ENCODE results near the gene RAD21L1. TPM values are rescaled to one million over a fixed set of nuclear protein-coding genes. Genes with fewer than 3 reads are reported as not detected.
A peak's percentile ranks its signal among the peaks of the same experiment; 100 is the strongest.

Gene RAD21L1
- polyA plus RNA-seq, 10 donors: 0.10 to 0.13 (median 0.11) TPM; not detected in 7

GRCh38 chr20:1269850-1270249 lies 44.0 kb downstream of the RAD21L1 start:
- no peak for DNase-seq

GRCh38 chr20:1272368-1273100 lies 46.7 kb downstream of the RAD21L1 start:
- no peak for DNase-seq

GRCh38 chr20:1273366-1273765 lies 47.5 kb downstream of the RAD21L1 start:
- DNase-seq: peak in 1 of 3 donors; percentile 13

- no peak for DNase-seq
Measured at GRCh38 chr20:1274485-1275311, 48.9 kb downstream of the RAD21L1 start.

GRCh38 chr20:1275919-1276318 lies 50.1 kb downstream of the RAD21L1 start:
- DNase-seq: no peak

GRCh38 chr20:1277529-1278322 lies 51.9 kb downstream of the RAD21L1 start:
- DNase-seq: no peak

- no peak for DNase-seq
Measured at GRCh38 chr20:1278993-1279392, 53.1 kb downstream of the RAD21L1 start.

GRCh38 chr20:1280195-1281102 lies 54.6 kb downstream of the RAD21L1 start:
- no peak for DNase-seq

GRCh38 chr20:1281279-1282057 lies 55.6 kb downstream of the RAD21L1 start:
- DNase-seq: no peak

GRCh38 chr20:1282966-1283365 lies 57.1 kb downstream of the RAD21L1 start:
- DNase-seq: no peak

GRCh38 chr20:1283522-1284510 lies 58.0 kb downstream of the RAD21L1 start:
- no peak for DNase-seq

- no peak for DNase-seq
Measured at GRCh38 chr20:1286267-1287024, 60.6 kb downstream of the RAD21L1 start.

- no peak for DNase-seq
Measured at GRCh38 chr20:1287306-1287705, 61.5 kb downstream of the RAD21L1 start.

- DNase-seq: no peak
Measured at GRCh38 chr20:1287787-1288569, 62.1 kb downstream of the RAD21L1 start.

- DNase-seq: no peak
Measured at GRCh38 chr20:1291191-1291741, 65.4 kb downstream of the RAD21L1 start.

GRCh38 chr20:1292620-1293019 lies 66.8 kb downstream of the RAD21L1 start:
- DNase-seq: no peak

Measured in muscle of back (tissue), 11 donors.